ENCODE data around the gene CTRL.

CTRL gene

GRCh38 chr16:67946128-67946569 is 14.5 kb upstream of the CTRL start:
- Histone ChIP-seq H3K9me3 (ENCODE audit: control insufficient read depth, insufficient read depth, low read depth, low read length) (no peaks in the 10 kb centered on the region), H3K4me3 (ENCODE audit: low read depth, low read length) (no peak overlapping the region), H3K4me1 (ENCODE audit: control insufficient read depth, insufficient read depth, low read length) (no peaks in the 10 kb centered on the region), H3K27ac (ENCODE audit: low read depth, low read length) (no peak overlapping the region), H3K36me3 (ENCODE audit: control insufficient read depth, insufficient read depth, low read length) (peaks cover 94% of the 10 kb centered on the region), H3K9ac (ENCODE audit: low read length) (no peak overlapping the region), H3K27me3 (ENCODE audit: control insufficient read depth, insufficient read depth, low read length) (no peaks in the 10 kb centered on the region)

GRCh38 chr16:67945392-67945933 is 13.8 kb upstream of the CTRL start:
- H3K36me3 ChIP-seq (ENCODE audit: control insufficient read depth, insufficient read depth, low read length) = peaks cover 88% of the 10 kb centered on the region

GRCh38 chr16:67944690-67945391 is 13.2 kb upstream of the CTRL start:
- no peaks in the 10 kb centered on the region for H3K4me1 ChIP-seq (ENCODE audit: control insufficient read depth, insufficient read depth, low read length)
- H3K27ac ChIP-seq (ENCODE audit: low read depth, low read length) = no peak overlapping the region
- no peaks in the 10 kb centered on the region for H3K27me3 ChIP-seq (ENCODE audit: control insufficient read depth, insufficient read depth, low read length)
- H3K4me3 ChIP-seq (ENCODE audit: low read depth, low read length) = no peak overlapping the region
- peaks cover 88% of the 10 kb centered on the region for H3K36me3 ChIP-seq (ENCODE audit: control insufficient read depth, insufficient read depth, low read length)
- no peak overlapping the region for H3K9ac ChIP-seq (ENCODE audit: low read length)
- H3K9me3 ChIP-seq (ENCODE audit: control insufficient read depth, insufficient read depth, low read depth, low read length) = no peaks in the 10 kb centered on the region

More at GRCh38 chr16:67945392-67945933, 13.8 kb upstream of the CTRL start:
- Histone ChIP-seq H3K27me3 (ENCODE audit: control insufficient read depth, insufficient read depth, low read length) (no peaks in the 10 kb centered on the region), H3K4me3 (ENCODE audit: low read depth, low read length) (no peak overlapping the region), H3K4me1 (ENCODE audit: control insufficient read depth, insufficient read depth, low read length) (no peaks in the 10 kb centered on the region), H3K9ac (ENCODE audit: low read length) (no peak overlapping the region), H3K9me3 (ENCODE audit: control insufficient read depth, insufficient read depth, low read depth, low read length) (no peaks in the 10 kb centered on the region), H3K27ac (ENCODE audit: low read depth, low read length) (no peak overlapping the region)

DNA sequence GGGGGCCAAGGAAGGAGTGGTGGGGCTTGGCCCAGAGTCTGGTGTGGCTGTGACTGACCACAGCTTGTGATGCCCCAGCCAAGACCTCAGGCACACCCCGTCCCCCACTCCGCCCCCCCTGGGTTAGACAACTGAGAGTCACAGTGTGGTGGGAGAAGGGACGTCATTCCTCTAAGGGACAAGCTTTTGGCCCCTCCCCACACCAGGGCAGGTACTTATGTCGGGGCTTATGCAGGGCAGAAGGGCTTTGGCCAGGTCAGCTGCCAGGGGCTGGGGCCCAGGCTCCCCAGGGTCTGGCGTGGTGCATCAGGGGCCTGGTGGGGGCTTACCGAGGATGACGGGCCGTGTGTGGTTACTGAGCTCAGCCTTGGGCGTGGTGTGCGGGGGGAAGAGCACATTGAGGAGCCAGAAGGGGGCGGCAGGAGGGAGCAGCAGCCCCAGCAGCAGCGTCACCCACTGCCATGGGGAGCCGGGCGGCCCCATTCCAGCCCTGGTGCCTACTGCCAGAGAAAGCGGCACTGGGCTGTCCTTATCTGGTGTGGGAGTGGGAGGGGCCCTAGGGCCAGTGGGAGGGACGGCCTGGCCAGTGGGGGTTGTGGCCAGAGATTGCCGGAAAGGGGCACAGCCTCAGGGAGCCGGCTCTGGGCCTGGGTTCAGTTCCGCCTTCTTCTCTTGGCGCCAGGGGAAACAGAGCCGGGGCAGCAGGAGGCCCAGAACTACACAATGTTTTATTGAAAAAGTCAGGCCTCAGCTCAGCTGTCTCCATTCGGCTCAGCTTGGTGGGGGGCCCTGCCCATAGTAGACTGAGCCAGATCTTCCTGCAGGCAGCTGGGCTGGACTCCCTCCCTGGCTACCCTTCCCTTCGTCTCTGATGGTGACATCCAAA is 12.2 kb upstream of the CTRL start, which contains the start of gene LCAT:
Gene LCAT (minus strand): TSS at position 502 of the 886 bp plus-strand sequence. CDS start 19 bp downstream, at position 483.
- Histone ChIP-seq H3K9ac (ENCODE audit: low read length) (no peak within 1 kb of the TSS), H3K27ac (ENCODE audit: low read depth, low read length) (no peak within 1 kb of the TSS), H3K4me1 (ENCODE audit: control insufficient read depth, insufficient read depth, low read length) (no peaks in the 10 kb centered on the region), H3K36me3 (ENCODE audit: control insufficient read depth, insufficient read depth, low read length) (peaks cover 83% of the 10 kb centered on the region), H3K4me3 (ENCODE audit: low read depth, low read length) (no peak within 1 kb of the TSS), H3K27me3 (ENCODE audit: control insufficient read depth, insufficient read depth, low read length) (no peaks in the 10 kb centered on the region), H3K9me3 (ENCODE audit: control insufficient read depth, insufficient read depth, low read depth, low read length) (no peaks in the 10 kb centered on the region)

DNA sequence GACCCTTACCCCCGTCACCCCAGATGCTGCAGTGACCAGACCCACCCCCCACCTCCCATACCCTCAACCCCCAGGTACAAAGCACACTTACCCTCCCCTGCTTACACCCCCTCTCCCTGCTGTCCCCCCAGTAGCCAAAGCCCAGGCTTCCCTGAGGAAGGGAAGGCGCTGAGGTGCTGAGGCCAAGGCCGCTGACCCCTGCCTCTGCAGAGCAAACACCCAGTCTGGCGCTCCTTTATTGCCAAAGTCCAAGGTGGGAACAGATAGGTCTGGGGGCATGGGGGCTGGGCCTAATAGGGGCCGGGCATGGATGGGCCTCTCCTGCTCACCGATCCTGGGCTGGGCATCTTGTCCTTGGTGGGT is 11.6 kb upstream of the CTRL start:
- Histone ChIP-seq H3K4me3 (ENCODE audit: low read depth, low read length) (no peak overlapping the region), H3K36me3 (ENCODE audit: control insufficient read depth, insufficient read depth, low read length) (peaks cover 77% of the 10 kb centered on the region), H3K27me3 (ENCODE audit: control insufficient read depth, insufficient read depth, low read length) (no peaks in the 10 kb centered on the region), H3K9ac (ENCODE audit: low read length) (no peak overlapping the region), H3K27ac (ENCODE audit: low read depth, low read length) (no peak overlapping the region), H3K9me3 (ENCODE audit: control insufficient read depth, insufficient read depth, low read depth, low read length) (no peaks in the 10 kb centered on the region), H3K4me1 (ENCODE audit: control insufficient read depth, insufficient read depth, low read length) (no peaks in the 10 kb centered on the region)

GRCh38 chr16:67942510-67943255 is 11.0 kb upstream of the CTRL start:
- Histone ChIP-seq H3K9me3 (ENCODE audit: control insufficient read depth, insufficient read depth, low read depth, low read length) (no peaks in the 10 kb centered on the region), H3K27ac (ENCODE audit: low read depth, low read length) (no peak overlapping the region), H3K36me3 (ENCODE audit: control insufficient read depth, insufficient read depth, low read length) (peaks cover 71% of the 10 kb centered on the region), H3K27me3 (ENCODE audit: control insufficient read depth, insufficient read depth, low read length) (no peaks in the 10 kb centered on the region), H3K9ac (ENCODE audit: low read length) (no peak overlapping the region), H3K4me1 (ENCODE audit: control insufficient read depth, insufficient read depth, low read length) (no peaks in the 10 kb centered on the region), H3K4me3 (ENCODE audit: low read depth, low read length) (no peak overlapping the region)

GRCh38 chr16:67942200-67942509 is 10.5 kb upstream of the CTRL start:
- Histone ChIP-seq H3K9me3 (ENCODE audit: control insufficient read depth, insufficient read depth, low read depth, low read length) (no peaks in the 10 kb centered on the region), H3K4me1 (ENCODE audit: control insufficient read depth, insufficient read depth, low read length) (peaks cover 1% of the 10 kb centered on the region), H3K4me3 (ENCODE audit: low read depth, low read length) (no peak overlapping the region), H3K36me3 (ENCODE audit: control insufficient read depth, insufficient read depth, low read length) (peaks cover 66% of the 10 kb centered on the region), H3K27me3 (ENCODE audit: control insufficient read depth, insufficient read depth, low read length) (no peaks in the 10 kb centered on the region), H3K27ac (ENCODE audit: low read depth, low read length) (no peak overlapping the region), H3K9ac (ENCODE audit: low read length) (no peak overlapping the region)

- peaks cover 6% of the 10 kb centered on the region for H3K4me1 ChIP-seq (ENCODE audit: control insufficient read depth, insufficient read depth, low read length)
- H3K27me3 ChIP-seq (ENCODE audit: control insufficient read depth, insufficient read depth, low read length) = no peaks in the 10 kb centered on the region
- no peak overlapping the region for H3K4me3 ChIP-seq (ENCODE audit: low read depth, low read length)
- no peaks in the 10 kb centered on the region for H3K9me3 ChIP-seq (ENCODE audit: control insufficient read depth, insufficient read depth, low read depth, low read length)
- no peak overlapping the region for H3K27ac ChIP-seq (ENCODE audit: low read depth, low read length)
- peaks cover 61% of the 10 kb centered on the region for H3K36me3 ChIP-seq (ENCODE audit: control insufficient read depth, insufficient read depth, low read length)
- H3K9ac ChIP-seq (ENCODE audit: low read length) = no peak overlapping the region
These were observed 10.0 kb upstream of the CTRL start for GRCh38 chr16:67941469-67942199.

GRCh38 chr16:67940446-67941089 is 8.9 kb upstream of the CTRL start:
- peaks cover 50% of the 10 kb centered on the region for H3K36me3 ChIP-seq (ENCODE audit: control insufficient read depth, insufficient read depth, low read length)
- no peak overlapping the region for H3K4me3 ChIP-seq (ENCODE audit: low read depth, low read length)
- peaks cover 6% of the 10 kb centered on the region for H3K4me1 ChIP-seq (ENCODE audit: control insufficient read depth, insufficient read depth, low read length)
- no peak overlapping the region for H3K9ac ChIP-seq (ENCODE audit: low read length)
- H3K27me3 ChIP-seq (ENCODE audit: control insufficient read depth, insufficient read depth, low read length) = no peaks in the 10 kb centered on the region
- H3K9me3 ChIP-seq (ENCODE audit: control insufficient read depth, insufficient read depth, low read depth, low read length) = no peaks in the 10 kb centered on the region
- no peak overlapping the region for H3K27ac ChIP-seq (ENCODE audit: low read depth, low read length)
